DND-41 (cell line): Measurements from ENCODE around the gene PACSIN1.

Experiments used
- ATAC-seq: fragments of 200-7000 bp; cut with Tn5 transposase; 3 replicates; pipeline ENCODE4 v1.9.1; 2021; ENCODE audit warnings: low read depth; ENCODE audit not compliant: insufficient read depth
- DNase-seq: peaks from one replicate; pipeline ENCODE4 v3.0.0-alpha.2; 2020
- H2AFZ ChIP-seq: 2 replicates; pipeline ENCODE4 v1.6.0; 2012; ENCODE audit warnings: low read depth, low read length
- H3K27ac ChIP-seq: 2 replicates; pipeline ENCODE4 v1.5.1; 2012; ENCODE audit warnings: low read length, inconsistent platforms
- H3K27me3 ChIP-seq: fragments of 200-600 bp; sonication (generic); 2 replicates; pipeline ENCODE4 v1.6.0; 2012; ENCODE audit warnings: low read length, mild to moderate bottlenecking, inconsistent platforms; ENCODE audit not compliant: insufficient read depth, poor library complexity
- H3K36me3 ChIP-seq: 2 replicates; pipeline ENCODE4 v1.5.1; 2012; ENCODE audit warnings: low read length, inconsistent platforms; ENCODE audit not compliant: insufficient read depth
- H3K4me1 ChIP-seq: 2 replicates; pipeline ENCODE4 v1.5.1; 2012; ENCODE audit warnings: mild to moderate bottlenecking, low read length; ENCODE audit not compliant: insufficient read depth
- H3K4me2 ChIP-seq: 2 replicates; pipeline ENCODE4 v1.6.0; 2012; ENCODE audit warnings: mild to moderate bottlenecking, moderate library complexity, low read length, inconsistent platforms; ENCODE audit not compliant: insufficient read depth
- H3K4me3 ChIP-seq, 2 experiments: fragments of 200-600 bp in 1 of 2; shearing (Covaris generic) in 1 of 2; 2 replicates each; pipeline ENCODE4 v1.5.1; 2012 to 2016; ENCODE audit warnings: inconsistent platforms in 2 of 2, low read length in 2 of 2, mild to moderate bottlenecking in 2 of 2, low read depth in 1 of 2, moderate library complexity in 1 of 2
- H3K79me2 ChIP-seq: 2 replicates; pipeline ENCODE4 v1.6.0; 2012; ENCODE audit warnings: low read length, inconsistent platforms; ENCODE audit not compliant: insufficient read depth
- H3K9ac ChIP-seq: 2 replicates; pipeline ENCODE4 v1.6.0; 2012; ENCODE audit warnings: low read depth, mild to moderate bottlenecking, inconsistent platforms, low read length, moderate library complexity
- H3K9me3 ChIP-seq: 2 replicates; pipeline ENCODE4 v1.5.1; 2012; ENCODE audit warnings: low read length, moderate library complexity, mild to moderate bottlenecking, inconsistent platforms; ENCODE audit not compliant: insufficient read depth, severe bottlenecking
- H4K20me1 ChIP-seq: 2 replicates; pipeline ENCODE4 v1.6.0; 2012; ENCODE audit warnings: low read length; ENCODE audit not compliant: insufficient read depth
- EZH2 ChIP-seq: IDR thresholded peaks from 3 replicates; pipeline ENCODE4 v1.6.1; 2012; ENCODE audit warnings: borderline replicate concordance, low read depth, mild to moderate bottlenecking, moderate library complexity, low read length, inconsistent platforms; ENCODE audit not compliant: severe bottlenecking
- TF ChIP-seq, protein P1 (sequence below): IDR thresholded peaks from 2 replicates; pipeline ENCODE4 v1.5.1; 2012; ENCODE audit warnings: borderline replicate concordance, low read length, moderate library complexity, mild to moderate bottlenecking; ENCODE audit not compliant: poor library complexity, severe bottlenecking; ENCODE audit errors: extremely low read depth

PACSIN1 gene

DNA sequence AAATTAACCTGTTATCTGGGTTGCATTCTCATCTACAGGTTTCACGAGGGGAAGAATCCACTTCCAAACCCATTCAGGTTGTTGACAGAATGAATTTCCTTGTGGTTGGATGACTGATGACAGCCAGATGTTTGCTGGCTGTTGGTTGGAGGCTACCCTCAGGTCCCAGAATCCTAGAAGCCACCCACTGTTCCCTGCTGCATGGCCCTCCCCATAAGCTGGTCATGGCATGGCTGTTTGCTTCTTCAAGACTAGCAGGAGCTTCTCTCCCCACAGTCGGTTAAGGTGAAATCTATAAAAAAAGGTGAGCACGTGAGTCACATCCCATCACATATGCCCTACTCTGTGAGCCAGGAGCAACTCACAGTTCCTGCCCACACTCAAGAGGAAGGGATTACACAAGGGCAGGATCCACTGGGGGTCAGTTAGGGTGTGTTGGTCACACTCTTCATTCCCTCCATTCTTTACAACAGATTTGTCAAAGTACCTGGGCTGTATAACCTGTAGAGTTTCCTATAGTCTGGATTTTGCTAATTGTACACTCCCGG, 20.5 kb upstream of the PACSIN1 start:
- DNase-seq (no peak), ATAC-seq (no peak)
- no peak for TF ChIP-seq EZH2
- TF ChIP-seq, protein P1, sequence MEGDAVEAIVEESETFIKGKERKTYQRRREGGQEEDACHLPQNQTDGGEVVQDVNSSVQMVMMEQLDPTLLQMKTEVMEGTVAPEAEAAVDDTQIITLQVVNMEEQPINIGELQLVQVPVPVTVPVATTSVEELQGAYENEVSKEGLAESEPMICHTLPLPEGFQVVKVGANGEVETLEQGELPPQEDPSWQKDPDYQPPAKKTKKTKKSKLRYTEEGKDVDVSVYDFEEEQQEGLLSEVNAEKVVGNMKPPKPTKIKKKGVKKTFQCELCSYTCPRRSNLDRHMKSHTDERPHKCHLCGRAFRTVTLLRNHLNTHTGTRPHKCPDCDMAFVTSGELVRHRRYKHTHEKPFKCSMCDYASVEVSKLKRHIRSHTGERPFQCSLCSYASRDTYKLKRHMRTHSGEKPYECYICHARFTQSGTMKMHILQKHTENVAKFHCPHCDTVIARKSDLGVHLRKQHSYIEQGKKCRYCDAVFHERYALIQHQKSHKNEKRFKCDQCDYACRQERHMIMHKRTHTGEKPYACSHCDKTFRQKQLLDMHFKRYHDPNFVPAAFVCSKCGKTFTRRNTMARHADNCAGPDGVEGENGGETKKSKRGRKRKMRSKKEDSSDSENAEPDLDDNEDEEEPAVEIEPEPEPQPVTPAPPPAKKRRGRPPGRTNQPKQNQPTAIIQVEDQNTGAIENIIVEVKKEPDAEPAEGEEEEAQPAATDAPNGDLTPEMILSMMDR, result no peak
- no peak overlapping the region for H3K9ac ChIP-seq
- H3K4me1 ChIP-seq, result peaks cover 4% of the 10 kb centered on the region; the same call in 1 of the 2 replicates
- H2AFZ ChIP-seq, result no peak overlapping the region
- no peak overlapping the region for H3K27ac ChIP-seq
- no peaks in the 10 kb centered on the region for H3K79me2 ChIP-seq
- no peak overlapping the region for H3K4me3 ChIP-seq
- H4K20me1 ChIP-seq, result no peaks in the 10 kb centered on the region
- H3K27me3 ChIP-seq, result no peaks in the 10 kb centered on the region
- H3K4me2 ChIP-seq, result no peak overlapping the region
- no peaks in the 10 kb centered on the region for H3K9me3 ChIP-seq
- no peaks in the 10 kb centered on the region for H3K36me3 ChIP-seq

DNA sequence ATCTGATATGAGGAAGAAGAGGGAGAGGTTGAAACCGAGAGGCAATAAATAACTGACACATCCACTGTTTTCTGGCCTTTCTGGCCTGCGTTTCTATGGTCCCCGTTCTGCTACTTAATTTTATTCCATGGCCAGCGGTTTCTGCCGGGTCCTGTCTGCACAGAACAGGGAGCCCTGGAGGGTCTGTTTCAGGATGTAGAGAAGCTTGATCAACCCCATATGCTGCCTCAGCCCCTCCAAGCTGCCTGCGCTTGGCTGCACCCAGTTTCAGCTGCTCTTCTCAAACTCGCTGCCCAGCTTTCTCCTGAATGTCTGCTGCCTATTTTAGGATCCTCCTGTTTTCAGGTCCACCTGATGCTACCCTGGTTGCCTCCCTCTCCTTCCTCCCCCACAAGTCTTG, 18.5 kb upstream of the PACSIN1 start:
- DNase-seq (no peak), ATAC-seq (no peak)
- TF ChIP-seq EZH2, result no peak
- TF ChIP-seq, protein P1, result no peak
- Histone ChIP-seq H3K4me3 (no peak overlapping the region), H3K9ac (no peak overlapping the region), H3K79me2 (no peaks in the 10 kb centered on the region), H3K4me2 (no peak overlapping the region), H2AFZ (no peak overlapping the region), H3K36me3 (no peaks in the 10 kb centered on the region), H3K27ac (no peak overlapping the region), H3K27me3 (peaks cover 6% of the 10 kb centered on the region), H4K20me1 (no peaks in the 10 kb centered on the region), H3K4me1 (no peaks in the 10 kb centered on the region), H3K9me3 (no peaks in the 10 kb centered on the region)

DNA sequence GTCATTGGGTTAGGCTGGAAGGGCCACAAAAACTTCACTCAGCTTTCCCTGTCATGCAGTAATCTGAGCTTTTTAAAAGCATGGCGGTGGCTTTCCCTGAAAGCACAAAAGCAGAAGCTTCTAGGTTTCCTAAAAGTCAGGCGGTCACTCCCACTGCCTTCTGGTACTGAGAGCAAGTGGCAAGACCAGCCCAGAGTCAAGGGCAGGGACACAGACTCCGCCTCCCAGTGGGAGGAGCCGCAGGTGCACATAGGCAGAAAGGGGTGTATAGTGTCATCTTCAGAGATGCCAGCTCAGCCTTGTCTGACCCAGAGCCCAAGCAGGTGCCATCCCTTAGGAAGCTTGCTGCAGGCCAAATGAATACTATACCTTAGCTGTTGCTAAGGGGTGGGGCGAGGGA, 18.0 kb upstream of the PACSIN1 start:
- ATAC-seq, result no peak
- H2AFZ ChIP-seq, result no peak overlapping the region
- H3K9me3 ChIP-seq, result no peaks in the 10 kb centered on the region
- no peak overlapping the region for H3K9ac ChIP-seq
- H3K4me2 ChIP-seq, result no peak overlapping the region
- H3K79me2 ChIP-seq, result no peaks in the 10 kb centered on the region
- no peaks in the 10 kb centered on the region for H3K4me1 ChIP-seq
- no peaks in the 10 kb centered on the region for H4K20me1 ChIP-seq
- H3K4me3 ChIP-seq, result no peak overlapping the region
- TF ChIP-seq, protein P1, result no peak
- TF ChIP-seq EZH2, result no peak
- H3K27me3 ChIP-seq, result peaks cover 6% of the 10 kb centered on the region
- no peak overlapping the region for H3K27ac ChIP-seq
- no peak for DNase-seq
- H3K36me3 ChIP-seq, result no peaks in the 10 kb centered on the region

DNA sequence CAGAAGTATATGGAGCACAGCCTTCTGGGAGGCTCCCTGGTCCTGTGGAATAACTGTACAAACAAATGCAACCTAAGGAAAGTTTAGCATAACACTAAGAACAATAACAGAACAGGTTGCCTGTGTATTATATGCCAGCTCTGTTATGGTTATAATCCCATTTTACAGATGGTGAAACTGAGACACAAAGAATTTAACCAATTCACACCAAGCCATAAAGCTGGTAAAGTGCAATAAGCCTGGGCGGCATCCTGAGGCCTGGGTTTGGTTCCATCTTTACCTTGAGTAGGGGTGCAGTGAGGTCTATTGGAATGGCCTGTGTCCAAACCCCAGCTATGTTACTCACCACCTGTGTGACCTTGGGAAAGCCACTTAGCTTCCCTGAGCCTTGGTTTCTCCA, 14.7 kb upstream of the PACSIN1 start:
- Histone ChIP-seq H3K4me1 (no peaks in the 10 kb centered on the region), H3K36me3 (no peaks in the 10 kb centered on the region), H3K27me3 (peaks cover 6% of the 10 kb centered on the region), H3K9ac (no peak overlapping the region), H3K4me3 (no peak overlapping the region), H3K79me2 (no peaks in the 10 kb centered on the region), H3K4me2 (no peak overlapping the region), H4K20me1 (no peaks in the 10 kb centered on the region), H3K27ac (no peak overlapping the region), H2AFZ (no peak overlapping the region), H3K9me3 (no peaks in the 10 kb centered on the region)
- DNase-seq, result no peak
- ATAC-seq, result no peak
- no peak for TF ChIP-seq EZH2
- TF ChIP-seq, protein P1, result no peak
